Activated CD8-positive, alpha-beta memory T cell treated with anti-CD3 and anti-CD28 coated beads for 36 hours (primary cell): ENCODE measurements around the gene MYH1. TPM values are rescaled to one million over a fixed set of nuclear protein-coding genes. Genes with fewer than 3 reads are reported as not detected.
"Not testable (repeated sequence)": the region's sequence is repeated elsewhere in the genome, so short reads cannot be mapped to it uniquely, and the experiment has no call there.

ENCODE experiments used
- CTCF ChIA-PET: fragments of 350-600 bp; sonication (Branson Sonifier 250); formaldehyde crosslinking; loops from one replicate; lab custom pipeline; 2021; ENCODE audit warnings: antibody characterized with exemption; lab: Charles Lee
- POLR2A ChIA-PET: fragments of 350-600 bp; sonication (Branson Sonifier 250); formaldehyde crosslinking; loops from one replicate; lab custom pipeline; 2021; ENCODE audit warnings: antibody characterized with exemption; lab: Charles Lee
- total RNA-seq, 2 experiments: library from RNA; stranded (reverse); gene quantifications; one replicate each; pipeline ENCODE4 v1.2.3, GENCODE V29; 2021

Gene MYH1
- not detected for total RNA-seq

GRCh38 chr17:10518271-10519037 lies at the start of gene MYH1:
Gene MYH1 (minus strand): TSS chr17:10518542. CDS start chr17:10516642, 1,900 bp downstream.
- CTCF ChIA-PET: no interaction called here
- POLR2A ChIA-PET: no interaction called here

- ChIA-PET POLR2A (no interaction called here), CTCF (no interaction called here)
Observed at GRCh38 chr17:10563991-10564660, 45.8 kb upstream of the MYH1 start.

- CTCF ChIA-PET: no interaction called here
- POLR2A ChIA-PET: no interaction called here
Observed at GRCh38 chr17:10558049-10558448, 39.7 kb upstream of the MYH1 start.

GRCh38 chr17:10557422-10557821 lies 39.1 kb upstream of the MYH1 start:
- POLR2A ChIA-PET: no interaction called here
- CTCF ChIA-PET: no interaction called here

GRCh38 chr17:10556301-10557005 lies 38.1 kb upstream of the MYH1 start:
- CTCF ChIA-PET: no interaction called here
- POLR2A ChIA-PET: no interaction called here

GRCh38 chr17:10550014-10550413 lies 31.7 kb upstream of the MYH1 start:
- CTCF ChIA-PET: no interaction called here

GRCh38 chr17:10549096-10549842 lies 30.9 kb upstream of the MYH1 start, which contains the start of gene MYH2:
Gene MYH2 (minus strand): TSS chr17:10549658. CDS start chr17:10547920, 1,738 bp downstream.
- CTCF ChIA-PET: no interaction called here
- POLR2A ChIA-PET: no interaction called here

More at GRCh38 chr17:10550014-10550413, 31.7 kb upstream of the MYH1 start:
- POLR2A ChIA-PET: no interaction called here

GRCh38 chr17:10547351-10547750 lies 29.0 kb upstream of the MYH1 start:
- CTCF ChIA-PET: no interaction called here
- POLR2A ChIA-PET: no interaction called here

- CTCF ChIA-PET, POLR2A ChIA-PET: not testable (repeated sequence)
Observed at GRCh38 chr17:10543486-10543885, 25.1 kb upstream of the MYH1 start.

GRCh38 chr17:10541179-10541578 lies 22.8 kb upstream of the MYH1 start:
- CTCF ChIA-PET, POLR2A ChIA-PET: not testable (repeated sequence)

- ChIA-PET POLR2A (no interaction called here), CTCF (no interaction called here)
Observed at GRCh38 chr17:10532026-10532425, 13.7 kb upstream of the MYH1 start.

GRCh38 chr17:10527419-10527818 lies 9.1 kb upstream of the MYH1 start:
- ChIA-PET CTCF (no interaction called here), POLR2A (no interaction called here)

GRCh38 chr17:10526517-10526916 lies 8.2 kb upstream of the MYH1 start:
- ChIA-PET POLR2A (no interaction called here), CTCF (interaction anchor here (0.6 kb wide), 1 partner anchor 85 kb away, joined by 3 read pairs; no protein-coding TSS in a partner anchor)

- POLR2A ChIA-PET: no interaction called here
- CTCF ChIA-PET: no interaction called here
Observed at GRCh38 chr17:10523064-10523463, 4.7 kb upstream of the MYH1 start.

GRCh38 chr17:10521949-10522348 lies 3.6 kb upstream of the MYH1 start:
- ChIA-PET POLR2A (no interaction called here), CTCF (no interaction called here)

GRCh38 chr17:10516638-10517037 lies 1.7 kb downstream of the MYH1 start:
- POLR2A ChIA-PET: no interaction called here

GRCh38 chr17:10516065-10516464 lies 2.3 kb downstream of the MYH1 start:
- CTCF ChIA-PET: no interaction called here

More at GRCh38 chr17:10516638-10517037, 1.7 kb downstream of the MYH1 start:
- CTCF ChIA-PET: no interaction called here

GRCh38 chr17:10513299-10514067 lies 4.9 kb downstream of the MYH1 start:
- ChIA-PET POLR2A (no interaction called here), CTCF (interaction anchor here (0.6 kb wide), 1 partner anchor 92 kb away, joined by 4 read pairs; no protein-coding TSS in a partner anchor)

More at GRCh38 chr17:10516065-10516464, 2.3 kb downstream of the MYH1 start:
- POLR2A ChIA-PET: no interaction called here

GRCh38 chr17:10512856-10513255 lies 5.5 kb downstream of the MYH1 start:
- ChIA-PET CTCF (interaction anchor here (0.6 kb wide), 1 partner anchor 92 kb away, joined by 4 read pairs; no protein-coding TSS in a partner anchor), POLR2A (no interaction called here)
